Keratinocyte (primary cell): ENCODE measurements around the gene ARHGAP22. TPM values are rescaled to one million over a fixed set of nuclear protein-coding genes. Genes with fewer than 3 reads are reported as not detected.

Source experiments
- DNase-seq: peaks from one replicate; pipeline ENCODE4 v3.0.0-alpha.2; 2011; ENCODE audit warnings: low read depth, missing footprints, low spot score
- FAIRE-seq: peaks from 2 replicates; lab custom pipeline; 2011; peaks lifted over from hg19 to GRCh38; lab: Jason Lieb, UNC
- H2AFZ ChIP-seq: 2 replicates; pipeline ENCODE4 v1.6.0; 2012; ENCODE audit warnings: low read length, control low read depth, inconsistent platforms; ENCODE audit not compliant: control insufficient read depth
- H3K27ac ChIP-seq: 2 replicates; pipeline ENCODE4 v1.5.1; 2011; ENCODE audit warnings: low read length; ENCODE audit not compliant: control insufficient read depth, insufficient read depth
- H3K27me3 ChIP-seq: 3 replicates; pipeline ENCODE4 v1.6.0; 2011; ENCODE audit warnings: low read length; ENCODE audit not compliant: control insufficient read depth, insufficient read depth; ENCODE audit errors: extremely low read depth
- H3K36me3 ChIP-seq, 2 experiments: 2 replicates in 1 of 2; 3 replicates in 1 of 2; pipeline ENCODE4 v1.5.1; 2011; ENCODE audit warnings: low read length in 2 of 2, mild to moderate bottlenecking in 1 of 2; ENCODE audit not compliant: control insufficient read depth in 2 of 2, insufficient read depth in 2 of 2; ENCODE audit errors: extremely low read depth in 1 of 2
- H3K4me1 ChIP-seq: 3 replicates; pipeline ENCODE4 v1.5.1; 2011; ENCODE audit warnings: low read length; ENCODE audit not compliant: control insufficient read depth, insufficient read depth; ENCODE audit errors: extremely low read depth
- H3K4me2 ChIP-seq: 3 replicates; pipeline ENCODE4 v1.6.0; 2011; ENCODE audit warnings: low read depth, low read length; ENCODE audit not compliant: control insufficient read depth, insufficient read depth; ENCODE audit errors: extremely low read depth
- H3K4me3 ChIP-seq, 3 experiments: fragments of 200-600 bp in 1 of 3; sonication (generic) in 1 of 3; 2 replicates in 2 of 3; 3 replicates in 1 of 3; pipeline ENCODE4 v1.5.1; 2011 to 2016; ENCODE audit warnings: low read length in 3 of 3, mild to moderate bottlenecking in 3 of 3, control low read depth in 2 of 3, inconsistent platforms in 1 of 3, low read depth in 1 of 3, mixed read lengths in 1 of 3, mixed run types in 1 of 3, moderate library complexity in 1 of 3; ENCODE audit not compliant: control insufficient read depth in 2 of 3, insufficient read depth in 2 of 3; ENCODE audit errors: extremely low read depth in 1 of 3
- H3K79me2 ChIP-seq: 2 replicates; pipeline ENCODE4 v1.6.0; 2012; ENCODE audit warnings: low read length; ENCODE audit not compliant: control insufficient read depth, insufficient read depth
- H3K9ac ChIP-seq: 3 replicates; pipeline ENCODE4 v1.6.0; 2011; ENCODE audit warnings: low read length; ENCODE audit not compliant: control insufficient read depth, insufficient read depth; ENCODE audit errors: extremely low read depth
- H3K9me1 ChIP-seq: 3 replicates; pipeline ENCODE4 v1.6.0; 2011; ENCODE audit warnings: low read length; ENCODE audit not compliant: control insufficient read depth, insufficient read depth; ENCODE audit errors: extremely low read depth
- H3K9me3 ChIP-seq: 2 replicates; pipeline ENCODE4 v1.5.1; 2012; ENCODE audit warnings: low read depth, low read length; ENCODE audit not compliant: control insufficient read depth
- H4K20me1 ChIP-seq: 3 replicates; pipeline ENCODE4 v1.6.0; 2011; ENCODE audit warnings: low read length; ENCODE audit not compliant: control insufficient read depth, insufficient read depth; ENCODE audit errors: extremely low read depth
- EZH2 ChIP-seq: IDR thresholded peaks from one replicate; pipeline ENCODE4 v1.6.1; 2012; ENCODE audit warnings: inconsistent platforms, mild to moderate bottlenecking, low read length, moderate library complexity
- dilution Hi-C: fragments of 300-500 bp; cut with MboI; formaldehyde crosslinking; loops from one replicate; pipeline ENCODE4 v1.7.0; 2020; ENCODE audit warnings: low sequenced_read_pairs; ENCODE audit not compliant: extremely low pct_ligation_motif_present
- polyA plus RNA-seq, 5 experiments: library from polyadenylated mRNA; depleted of rRNA in 3 of 5; stranded (reverse) in 3 of 5; stranded (forward) in 1 of 5; unstranded in 1 of 5; fragments of >200 nt; gene quantifications; 1 replicate in 1 of 5; 2 replicates in 3 of 5; 3 replicates in 1 of 5; pipeline versions ENCODE4 v1.2.1 to v1.2.3, GENCODE V29; 2011 to 2012; ENCODE audit warnings: missing spikeins in 2 of 5, low read depth in 1 of 5, low replicate concordance in 1 of 5
- TF ChIP-seq, protein P1 (sequence below), 3 experiments: IDR thresholded peaks in 1 of 3; conservative IDR thresholded peaks in 1 of 3; optimal IDR thresholded peaks in 1 of 3; 2 replicates in 2 of 3; 3 replicates in 1 of 3; pipeline versions ENCODE3 to v1.5.1; 2011; ENCODE audit warnings: low read length in 3 of 3, mild to moderate bottlenecking in 3 of 3, moderate library complexity in 2 of 3, control low read depth in 1 of 3, inconsistent platforms in 1 of 3; ENCODE audit not compliant: insufficient read depth in 2 of 3; ENCODE audit errors: extremely low read depth in 1 of 3

ARHGAP22 gene
- polyA plus RNA-seq, 1 donor (not counting 4 experiments of a cell fraction or from before 2014, with no cell fraction given), result 4.9 TPM

DNA sequence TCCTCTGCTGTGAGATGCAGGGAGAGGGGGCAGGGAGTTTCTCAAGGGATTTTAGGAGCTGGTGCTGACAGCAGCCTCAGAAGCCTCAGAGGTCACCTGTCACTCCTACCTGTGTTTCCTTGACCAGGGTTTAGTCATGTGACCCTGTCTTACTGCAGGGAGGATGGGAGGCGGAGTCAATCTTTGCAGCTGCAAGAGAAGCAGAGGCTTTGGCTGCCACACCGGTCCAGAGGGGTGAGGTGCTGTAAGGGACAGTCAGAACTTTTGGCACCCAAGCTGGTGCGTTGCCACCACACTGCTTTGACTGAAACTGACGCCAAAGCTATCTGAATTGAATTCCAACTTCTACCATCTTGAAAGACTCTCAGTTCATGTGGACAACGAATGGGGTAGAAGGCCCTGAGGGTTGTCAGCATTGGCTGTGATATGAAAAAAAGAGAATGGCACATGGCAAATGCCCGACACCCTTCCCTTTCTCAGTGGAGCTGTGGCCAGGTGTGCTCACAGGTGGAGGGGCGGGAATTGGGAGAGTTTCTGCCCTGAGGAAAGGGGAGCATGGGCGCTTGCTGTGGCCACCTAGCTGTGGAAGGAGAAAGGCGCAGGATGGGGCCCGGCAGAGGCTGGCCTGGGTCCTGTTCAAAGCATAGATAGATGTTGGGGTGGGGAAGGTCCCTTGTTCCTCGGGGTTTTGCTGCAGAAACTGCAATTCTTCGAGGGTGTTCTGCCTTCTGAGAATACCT is 69.3 kb downstream of the ARHGAP22 start:
- dilution Hi-C loops, result no loop called here
- no peaks in the 10 kb centered on the region for H3K9me1 ChIP-seq
- no peak overlapping the region for H3K4me2 ChIP-seq
- H3K79me2 ChIP-seq, result no peaks in the 10 kb centered on the region
- no peaks in the 10 kb centered on the region for H3K4me1 ChIP-seq
- no peak overlapping the region for H2AFZ ChIP-seq
- H3K4me3 ChIP-seq, result no peak overlapping the region
- H4K20me1 ChIP-seq, result no peaks in the 10 kb centered on the region
- H3K27me3 ChIP-seq, result peaks cover 3% of the 10 kb centered on the region
- DNase-seq (no peak), FAIRE-seq (no peak)
- no peak for TF ChIP-seq EZH2
- TF ChIP-seq, protein P1, sequence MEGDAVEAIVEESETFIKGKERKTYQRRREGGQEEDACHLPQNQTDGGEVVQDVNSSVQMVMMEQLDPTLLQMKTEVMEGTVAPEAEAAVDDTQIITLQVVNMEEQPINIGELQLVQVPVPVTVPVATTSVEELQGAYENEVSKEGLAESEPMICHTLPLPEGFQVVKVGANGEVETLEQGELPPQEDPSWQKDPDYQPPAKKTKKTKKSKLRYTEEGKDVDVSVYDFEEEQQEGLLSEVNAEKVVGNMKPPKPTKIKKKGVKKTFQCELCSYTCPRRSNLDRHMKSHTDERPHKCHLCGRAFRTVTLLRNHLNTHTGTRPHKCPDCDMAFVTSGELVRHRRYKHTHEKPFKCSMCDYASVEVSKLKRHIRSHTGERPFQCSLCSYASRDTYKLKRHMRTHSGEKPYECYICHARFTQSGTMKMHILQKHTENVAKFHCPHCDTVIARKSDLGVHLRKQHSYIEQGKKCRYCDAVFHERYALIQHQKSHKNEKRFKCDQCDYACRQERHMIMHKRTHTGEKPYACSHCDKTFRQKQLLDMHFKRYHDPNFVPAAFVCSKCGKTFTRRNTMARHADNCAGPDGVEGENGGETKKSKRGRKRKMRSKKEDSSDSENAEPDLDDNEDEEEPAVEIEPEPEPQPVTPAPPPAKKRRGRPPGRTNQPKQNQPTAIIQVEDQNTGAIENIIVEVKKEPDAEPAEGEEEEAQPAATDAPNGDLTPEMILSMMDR (optimal IDR thresholded peaks at IDR 0.05 in 1 of 3, IDR thresholded peaks at IDR 0.05 in 1 of 3, conservative IDR thresholded peaks at IDR 0.05 in 1 of 3; ENCODE audit: extremely low read depth in 1 of 3, insufficient read depth in 2 of 3, low read length in 3 of 3), result peak; percentile 14 to 39 (median 29)
- H3K9ac ChIP-seq, result no peak overlapping the region
- H3K9me3 ChIP-seq, result no peaks in the 10 kb centered on the region
- H3K36me3 ChIP-seq, result no peaks in the 10 kb centered on the region
- H3K27ac ChIP-seq, result no peak overlapping the region

DNA sequence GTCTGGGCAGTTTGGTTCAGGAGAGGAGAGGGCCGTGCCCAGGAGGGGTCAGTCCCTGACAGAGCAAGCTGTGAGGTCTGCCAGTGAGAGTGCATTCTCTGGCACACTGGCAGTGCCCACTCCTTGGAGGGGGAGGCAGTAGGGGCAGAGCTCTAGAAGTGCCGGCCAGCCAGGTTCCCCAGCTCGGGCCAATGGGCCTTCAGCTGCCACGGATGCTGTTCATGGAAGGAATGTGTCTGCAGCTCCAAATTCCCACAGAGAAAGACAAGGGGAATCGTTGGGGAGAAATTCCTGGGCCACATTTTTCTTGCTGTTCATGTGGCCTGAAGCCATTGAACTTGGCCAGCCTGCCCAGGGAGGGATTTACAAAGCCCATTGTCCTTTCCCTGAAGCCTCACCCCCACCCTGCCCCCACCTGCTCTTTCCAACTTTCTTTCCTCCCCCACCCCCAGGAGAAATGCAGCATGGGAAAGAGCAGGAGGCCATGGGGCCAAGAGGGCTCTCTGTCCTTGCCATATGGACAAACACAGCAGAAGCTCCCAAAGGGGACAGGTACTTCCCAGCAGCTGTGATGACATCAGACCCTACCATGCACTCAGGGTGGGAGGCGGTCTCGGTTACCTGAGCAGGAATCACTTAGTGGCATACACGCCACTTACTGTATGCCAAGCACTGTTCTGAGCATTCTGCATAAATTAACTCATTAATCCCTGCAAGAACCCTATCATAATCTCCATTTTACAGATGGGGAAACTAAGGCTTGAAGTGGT is 70.7 kb downstream of the ARHGAP22 start:
- H3K9me3 ChIP-seq, result no peaks in the 10 kb centered on the region

More for the DNA sequence above, 70.7 kb downstream of the ARHGAP22 start:
- DNase-seq (no peak), FAIRE-seq (no peak)
- H4K20me1 ChIP-seq, result no peaks in the 10 kb centered on the region
- H3K4me2 ChIP-seq, result no peak overlapping the region
- H3K36me3 ChIP-seq, result no peaks in the 10 kb centered on the region
- no peak overlapping the region for H3K4me3 ChIP-seq
- no peak overlapping the region for H3K27ac ChIP-seq
- H3K4me1 ChIP-seq, result no peaks in the 10 kb centered on the region
- no peaks in the 10 kb centered on the region for H3K9me1 ChIP-seq
- no peak overlapping the region for H3K9ac ChIP-seq
- TF ChIP-seq, protein P1 (optimal IDR thresholded peaks at IDR 0.05 in 1 of 3, IDR thresholded peaks at IDR 0.05 in 1 of 3, conservative IDR thresholded peaks at IDR 0.05 in 1 of 3; ENCODE audit: extremely low read depth in 1 of 3, insufficient read depth in 2 of 3, low read length in 3 of 3), result no peak
- no peak for TF ChIP-seq EZH2
- H3K79me2 ChIP-seq, result no peaks in the 10 kb centered on the region
- dilution Hi-C loops, result no loop called here
- H3K27me3 ChIP-seq, result peaks cover 3% of the 10 kb centered on the region
- H2AFZ ChIP-seq, result no peak overlapping the region
